Measurements from ENCODE around the gene XRN1.
"Not testable (repeated sequence)": the region's sequence is repeated elsewhere in the genome, so short reads cannot be mapped to it uniquely, and the experiment has no call there.

The XRN1 gene

DNA sequence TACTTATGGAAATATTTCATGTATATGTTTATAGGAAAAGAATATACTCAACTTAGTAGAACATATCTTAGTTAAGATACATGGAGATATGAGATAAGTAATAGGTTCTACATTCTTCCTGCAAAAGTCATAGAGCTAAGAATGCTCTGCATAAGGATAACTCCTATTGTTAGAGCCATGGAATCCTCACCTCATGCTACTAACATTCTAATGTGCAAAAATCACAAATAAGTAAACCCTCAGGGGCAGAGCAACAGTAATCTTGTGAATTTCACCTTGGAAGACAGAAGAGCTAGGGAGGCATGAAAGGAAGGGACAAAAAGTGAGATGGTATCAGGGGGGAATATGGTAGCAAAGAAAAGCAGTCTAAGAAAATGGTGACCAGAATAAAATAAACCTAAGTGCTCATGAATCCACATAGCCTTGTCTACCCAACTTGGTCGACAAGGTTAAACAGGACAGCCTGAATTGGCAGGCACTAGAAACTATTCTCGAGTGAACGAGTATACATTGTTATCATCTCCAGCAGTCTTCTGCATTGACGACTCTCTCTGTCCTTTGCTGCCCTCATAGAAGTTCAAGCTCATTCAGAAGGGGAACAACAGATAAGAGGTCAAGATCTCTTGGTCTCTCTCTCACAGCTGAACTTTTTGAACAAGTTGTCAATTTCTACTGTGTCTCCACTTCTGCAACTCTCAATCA lies 52.8 kb downstream of the XRN1 start:
- H3K36me3 ChIP-seq (ENCODE audit: insufficient read depth, low read length), result peaks cover 3% of the 10 kb centered on the region

DNA sequence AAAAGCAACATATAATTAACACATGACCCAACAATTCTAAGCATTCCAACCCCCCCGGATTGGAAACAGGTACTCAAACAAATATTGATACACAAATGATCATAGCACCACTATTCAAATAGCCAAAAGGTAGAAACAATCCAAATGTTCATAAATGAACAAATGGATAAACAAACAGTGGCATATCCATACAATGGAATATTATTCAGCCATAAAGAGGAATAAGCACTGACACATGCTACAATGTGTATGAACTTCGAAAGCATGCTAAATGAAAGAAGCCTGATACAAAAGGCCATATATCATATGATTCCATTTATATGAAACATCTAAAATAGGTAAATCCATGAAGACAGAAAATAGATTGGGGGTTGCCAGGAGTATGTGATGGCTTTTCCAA lies 62.8 kb downstream of the XRN1 start:
- H3K9me3 ChIP-seq (ENCODE audit: control insufficient read depth, insufficient read depth, low read length), result no peaks in the 10 kb centered on the region
- no peak overlapping the region for H3K9ac ChIP-seq (ENCODE audit: low read depth, low read length)
- H3K4me1 ChIP-seq (ENCODE audit: insufficient read depth, low read length), result no peaks in the 10 kb centered on the region
- H3K36me3 ChIP-seq (ENCODE audit: insufficient read depth, low read length), result no peaks in the 10 kb centered on the region; the same call in 1 of the 2 replicates

More for the DNA sequence above, 52.8 kb downstream of the XRN1 start:
- no peaks in the 10 kb centered on the region for H3K9me3 ChIP-seq (ENCODE audit: control insufficient read depth, insufficient read depth, low read length)
- no peak overlapping the region for H3K9ac ChIP-seq (ENCODE audit: low read depth, low read length)
- H3K4me1 ChIP-seq (ENCODE audit: insufficient read depth, low read length), result no peaks in the 10 kb centered on the region

DNA sequence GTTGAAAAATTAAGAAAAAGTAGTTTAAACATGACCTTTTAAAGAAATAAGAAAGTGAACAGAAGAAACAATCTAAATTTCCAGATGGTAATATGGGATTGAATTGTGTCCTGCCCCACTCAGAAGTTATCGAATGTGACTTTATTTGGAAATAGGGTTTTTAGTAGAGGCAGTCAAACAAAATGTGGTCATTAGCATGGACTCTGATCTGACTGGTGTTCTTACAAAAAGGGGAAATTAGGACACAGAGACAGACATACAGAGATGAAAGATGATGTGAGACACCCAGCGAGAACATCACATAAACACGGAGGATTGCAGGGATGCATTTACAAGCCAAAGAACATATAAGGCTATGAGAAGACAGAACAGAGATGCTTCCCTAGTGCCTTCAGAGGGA lies 73.2 kb downstream of the XRN1 start:
- Histone ChIP-seq H3K4me1 (ENCODE audit: insufficient read depth, low read length) (no peaks in the 10 kb centered on the region), H3K9me3 (ENCODE audit: control insufficient read depth, insufficient read depth, low read length) (no peaks in the 10 kb centered on the region), H3K9ac (ENCODE audit: low read depth, low read length) (no peak overlapping the region), H3K36me3 (ENCODE audit: insufficient read depth, low read length) (no peaks in the 10 kb centered on the region)

DNA sequence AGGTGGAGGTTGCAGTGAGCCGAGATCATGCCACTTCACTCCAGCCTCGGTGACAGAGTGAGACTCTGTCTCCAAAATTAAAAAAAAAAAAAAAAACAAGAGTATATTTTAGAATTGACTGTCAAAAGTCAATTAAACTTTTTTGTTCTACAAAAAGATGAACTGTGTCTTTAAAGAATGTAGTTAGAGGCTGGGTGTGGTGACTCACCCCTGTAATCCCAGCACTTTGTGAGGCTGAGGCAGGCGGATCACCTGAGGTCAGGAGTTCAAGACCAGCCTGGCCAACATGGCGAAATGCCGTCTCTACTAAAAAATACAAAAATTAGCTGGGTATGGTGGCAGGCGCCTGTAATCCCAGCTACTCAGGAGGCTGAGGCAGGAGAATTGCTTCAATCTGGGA lies 78.3 kb downstream of the XRN1 start:
- not testable (repeated sequence) for H3K9ac ChIP-seq (ENCODE audit: low read depth, low read length); H3K4me1 ChIP-seq (ENCODE audit: insufficient read depth, low read length); H3K9me3 ChIP-seq (ENCODE audit: control insufficient read depth, insufficient read depth, low read length); H3K36me3 ChIP-seq (ENCODE audit: insufficient read depth, low read length)

DNA sequence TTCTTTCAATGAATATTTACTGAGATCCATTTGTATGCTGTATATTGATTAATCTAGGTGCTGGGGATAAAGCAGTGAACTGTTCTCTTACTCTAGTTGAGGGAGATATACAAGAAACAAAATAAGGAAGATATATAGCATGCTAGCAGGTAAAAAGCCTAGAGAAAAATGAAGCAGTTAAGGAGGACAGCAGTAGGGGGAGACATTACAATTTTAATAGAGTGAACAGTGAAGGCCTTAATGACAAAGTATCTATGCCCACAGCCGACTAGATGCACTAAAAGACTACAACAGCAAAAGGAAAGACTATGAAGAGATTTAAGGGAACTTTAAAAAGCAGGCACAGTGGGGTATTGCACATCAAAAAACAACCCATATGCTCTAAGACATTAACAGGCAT lies 81.4 kb downstream of the XRN1 start:
- Histone ChIP-seq H3K36me3 (ENCODE audit: insufficient read depth, low read length) (no peaks in the 10 kb centered on the region; the same call in none of the 2 replicates), H3K9ac (ENCODE audit: low read depth, low read length) (no peak overlapping the region), H3K9me3 (ENCODE audit: control insufficient read depth, insufficient read depth, low read length) (no peaks in the 10 kb centered on the region), H3K4me1 (ENCODE audit: insufficient read depth, low read length) (no peaks in the 10 kb centered on the region)

DNA sequence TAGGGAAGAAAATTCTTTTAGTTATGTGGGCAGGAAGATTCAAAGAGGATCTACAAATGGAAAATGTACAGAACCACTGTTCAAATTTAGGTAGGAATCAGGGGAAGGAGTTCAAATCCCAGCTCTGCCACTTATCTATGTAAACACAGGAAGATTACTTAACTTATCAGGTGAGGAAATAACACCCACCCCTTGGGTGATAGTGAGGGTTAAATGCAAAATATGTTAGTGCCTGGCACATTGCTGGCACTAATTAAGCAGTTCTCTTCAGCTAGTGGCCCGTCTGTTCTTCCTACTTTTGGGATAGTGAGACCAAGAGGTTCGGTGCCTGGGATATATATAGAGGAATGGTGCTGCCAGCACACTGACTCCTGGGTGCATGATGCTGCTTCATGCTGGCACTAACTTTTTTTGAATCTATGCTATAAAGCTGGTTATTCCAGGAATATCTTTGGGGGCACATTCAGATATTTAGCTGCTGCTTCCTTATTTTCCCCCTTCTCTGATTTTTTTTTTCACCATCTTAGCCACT lies 83.8 kb downstream of the XRN1 start:
- H3K4me1 ChIP-seq (ENCODE audit: insufficient read depth, low read length), result no peaks in the 10 kb centered on the region
- no peaks in the 10 kb centered on the region; the same call in none of the 2 replicates for H3K36me3 ChIP-seq (ENCODE audit: insufficient read depth, low read length)
- no peak overlapping the region for H3K9ac ChIP-seq (ENCODE audit: low read depth, low read length)
- H3K9me3 ChIP-seq (ENCODE audit: control insufficient read depth, insufficient read depth, low read length), result no peaks in the 10 kb centered on the region

DNA sequence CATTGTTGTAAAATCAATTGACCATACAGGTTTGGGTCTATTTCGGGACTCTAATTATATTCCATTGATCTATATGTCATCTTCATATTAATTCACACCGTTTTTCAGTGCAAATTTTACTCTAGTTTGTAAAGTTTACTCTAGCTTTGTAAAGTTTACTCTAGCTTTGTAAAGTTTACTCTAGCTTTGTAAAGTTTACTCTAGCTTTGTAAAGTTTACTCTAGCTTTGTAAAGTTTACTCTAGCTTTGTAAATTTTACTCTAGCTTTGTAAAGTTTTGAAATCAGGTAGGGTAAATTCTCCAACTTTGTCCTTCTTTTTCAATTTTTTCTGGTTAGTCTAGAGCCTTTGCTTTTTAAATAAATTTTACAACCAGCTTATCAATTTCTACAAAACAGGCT lies 84.4 kb downstream of the XRN1 start:
- H3K36me3 ChIP-seq (ENCODE audit: insufficient read depth, low read length), result not testable (repeated sequence)

DNA sequence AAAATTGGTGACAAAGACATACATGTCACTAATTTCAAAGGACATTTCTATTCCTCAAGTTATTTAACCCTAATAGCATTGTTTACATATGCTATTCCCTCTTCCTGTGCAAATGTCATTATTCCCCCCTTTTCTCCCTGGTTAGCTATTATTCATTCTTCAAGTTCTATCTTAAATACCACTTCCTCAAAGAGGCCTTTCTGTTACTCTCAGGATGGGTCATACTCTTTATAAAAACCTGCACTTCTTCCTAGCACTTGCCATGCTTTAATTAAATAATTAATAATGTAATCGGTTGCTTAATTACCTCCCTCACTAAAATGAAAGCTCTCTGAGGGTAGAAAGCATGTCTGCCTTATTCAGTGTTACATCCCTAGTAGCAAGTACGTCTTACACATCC lies 88.5 kb downstream of the XRN1 start:
- no peak overlapping the region for H3K9ac ChIP-seq (ENCODE audit: low read depth, low read length)
- H3K36me3 ChIP-seq (ENCODE audit: insufficient read depth, low read length), result no peaks in the 10 kb centered on the region; the same call in none of the 2 replicates
- H3K9me3 ChIP-seq (ENCODE audit: control insufficient read depth, insufficient read depth, low read length), result no peaks in the 10 kb centered on the region
- no peaks in the 10 kb centered on the region for H3K4me1 ChIP-seq (ENCODE audit: insufficient read depth, low read length)

More for the DNA sequence above, 84.4 kb downstream of the XRN1 start:
- H3K9ac ChIP-seq (ENCODE audit: low read depth, low read length); H3K9me3 ChIP-seq (ENCODE audit: control insufficient read depth, insufficient read depth, low read length); H3K4me1 ChIP-seq (ENCODE audit: insufficient read depth, low read length): not testable (repeated sequence)

DNA sequence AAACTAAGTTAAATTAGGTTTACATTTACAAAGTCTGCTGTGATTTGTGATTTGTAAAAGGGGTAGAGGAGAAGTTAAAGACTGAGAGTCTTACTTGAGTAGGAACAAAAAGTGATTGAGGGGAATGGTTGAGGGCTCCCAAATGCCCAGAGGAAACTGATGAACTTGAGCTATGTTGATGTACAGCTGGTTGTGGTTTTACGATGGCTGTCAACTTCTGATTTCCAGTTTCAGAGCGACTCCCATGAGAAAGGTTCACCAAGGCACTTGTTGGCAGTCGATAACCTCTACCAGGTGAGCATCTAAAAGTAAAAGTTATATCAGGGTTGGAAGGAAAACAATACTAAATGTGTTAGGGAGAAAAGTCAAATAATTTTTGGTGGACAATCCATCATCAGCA lies 91.0 kb downstream of the XRN1 start:
- no peak overlapping the region for H3K9ac ChIP-seq (ENCODE audit: low read depth, low read length)
- no peaks in the 10 kb centered on the region; the same call in 1 of the 2 replicates for H3K4me1 ChIP-seq (ENCODE audit: insufficient read depth, low read length)
- H3K9me3 ChIP-seq (ENCODE audit: control insufficient read depth, insufficient read depth, low read length), result no peaks in the 10 kb centered on the region
- H3K36me3 ChIP-seq (ENCODE audit: insufficient read depth, low read length), result no peaks in the 10 kb centered on the region; the same call in 1 of the 2 replicates

DNA sequence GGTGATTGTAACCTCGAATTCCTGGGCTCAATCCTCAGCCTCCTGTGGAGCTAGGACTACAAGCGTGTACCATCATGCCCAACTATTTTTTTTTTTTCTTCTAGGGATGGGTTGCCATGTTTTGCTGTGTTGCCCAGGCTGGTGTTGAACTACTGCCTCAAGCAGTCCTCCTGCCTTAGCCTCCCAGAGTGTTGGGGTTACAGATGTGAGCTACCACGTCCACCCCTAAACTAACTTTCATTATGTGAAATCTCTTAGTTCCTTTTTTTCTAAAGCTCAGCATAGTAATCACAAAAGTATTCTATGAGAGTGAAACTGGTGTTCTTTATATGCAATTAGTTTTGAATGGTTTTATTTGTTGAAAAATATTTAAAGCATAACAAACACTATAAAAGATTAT lies 92.1 kb downstream of the XRN1 start:
- no peaks in the 10 kb centered on the region for H3K9me3 ChIP-seq (ENCODE audit: control insufficient read depth, insufficient read depth, low read length)
- no peaks in the 10 kb centered on the region; the same call in 1 of the 2 replicates for H3K4me1 ChIP-seq (ENCODE audit: insufficient read depth, low read length)
- H3K9ac ChIP-seq (ENCODE audit: low read depth, low read length), result no peak overlapping the region
- no peaks in the 10 kb centered on the region; the same call in 1 of the 2 replicates for H3K36me3 ChIP-seq (ENCODE audit: insufficient read depth, low read length)

DNA sequence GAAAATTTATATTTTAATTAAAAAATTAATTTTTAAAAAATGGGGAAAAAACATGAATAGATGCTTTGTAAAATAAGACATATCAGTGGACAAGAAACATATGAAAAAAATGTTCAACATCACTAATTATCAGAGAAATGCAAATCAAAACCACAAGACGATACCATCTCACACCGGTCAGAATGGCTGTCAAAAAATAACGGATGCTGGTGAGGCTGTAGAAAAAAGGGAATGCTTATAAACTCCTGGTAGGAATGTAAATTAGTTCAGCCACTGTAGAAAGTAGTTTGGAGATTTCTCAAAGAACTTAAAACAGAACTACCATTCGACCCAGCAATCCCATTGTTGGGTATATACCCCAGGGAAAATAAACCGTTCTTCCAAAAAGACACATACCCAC lies 93.8 kb downstream of the XRN1 start:
- H3K4me1 ChIP-seq (ENCODE audit: insufficient read depth, low read length), result no peaks in the 10 kb centered on the region; the same call in 1 of the 2 replicates
- no peaks in the 10 kb centered on the region; the same call in 1 of the 2 replicates for H3K36me3 ChIP-seq (ENCODE audit: insufficient read depth, low read length)
- no peaks in the 10 kb centered on the region for H3K9me3 ChIP-seq (ENCODE audit: control insufficient read depth, insufficient read depth, low read length)
- no peak overlapping the region for H3K9ac ChIP-seq (ENCODE audit: low read depth, low read length)

DNA sequence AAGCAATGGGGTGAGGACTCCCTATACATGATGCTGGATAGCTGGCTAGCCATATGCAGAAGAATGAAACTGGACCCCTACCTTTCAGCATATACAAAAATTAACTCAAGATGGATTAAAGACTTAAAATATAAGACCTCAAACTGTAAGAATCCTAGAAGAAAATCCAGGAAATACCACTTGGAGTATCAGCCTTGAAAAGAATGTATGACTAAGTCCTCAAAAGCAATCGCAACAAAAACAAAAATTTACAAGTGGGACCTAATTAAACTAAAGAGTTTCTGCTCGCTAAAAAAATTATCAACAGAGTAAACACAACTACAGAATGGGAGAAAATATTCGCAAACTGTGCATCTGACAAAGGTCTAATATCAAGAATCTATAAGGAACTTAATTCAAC lies 94.3 kb downstream of the XRN1 start:
- no peaks in the 10 kb centered on the region; the same call in 1 of the 2 replicates for H3K4me1 ChIP-seq (ENCODE audit: insufficient read depth, low read length)
- no peaks in the 10 kb centered on the region; the same call in 1 of the 2 replicates for H3K36me3 ChIP-seq (ENCODE audit: insufficient read depth, low read length)
- H3K9me3 ChIP-seq (ENCODE audit: control insufficient read depth, insufficient read depth, low read length), result no peaks in the 10 kb centered on the region
- H3K9ac ChIP-seq (ENCODE audit: low read depth, low read length), result no peak overlapping the region

DNA sequence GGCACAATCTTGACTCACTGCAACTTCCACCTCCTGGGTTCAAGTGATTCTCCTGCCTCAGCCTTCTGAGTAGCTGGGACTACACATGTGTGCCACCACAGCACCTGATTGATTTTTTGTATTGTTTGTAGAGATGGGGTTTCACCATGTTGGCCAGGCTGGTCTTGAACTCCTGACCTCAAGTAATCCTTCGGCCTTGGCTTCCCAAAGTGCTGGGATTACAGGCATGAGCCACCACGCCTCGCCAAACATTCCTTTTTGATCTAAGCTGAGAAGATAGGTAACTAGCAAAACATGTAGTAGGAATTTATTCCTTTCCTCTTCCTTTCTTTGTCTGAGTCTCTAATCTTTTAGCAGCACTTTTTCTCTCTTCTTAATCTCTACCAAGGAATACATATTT lies 95.1 kb downstream of the XRN1 start:
- H3K9me3 ChIP-seq (ENCODE audit: control insufficient read depth, insufficient read depth, low read length); H3K9ac ChIP-seq (ENCODE audit: low read depth, low read length); H3K36me3 ChIP-seq (ENCODE audit: insufficient read depth, low read length); H3K4me1 ChIP-seq (ENCODE audit: insufficient read depth, low read length): not testable (repeated sequence)

DNA sequence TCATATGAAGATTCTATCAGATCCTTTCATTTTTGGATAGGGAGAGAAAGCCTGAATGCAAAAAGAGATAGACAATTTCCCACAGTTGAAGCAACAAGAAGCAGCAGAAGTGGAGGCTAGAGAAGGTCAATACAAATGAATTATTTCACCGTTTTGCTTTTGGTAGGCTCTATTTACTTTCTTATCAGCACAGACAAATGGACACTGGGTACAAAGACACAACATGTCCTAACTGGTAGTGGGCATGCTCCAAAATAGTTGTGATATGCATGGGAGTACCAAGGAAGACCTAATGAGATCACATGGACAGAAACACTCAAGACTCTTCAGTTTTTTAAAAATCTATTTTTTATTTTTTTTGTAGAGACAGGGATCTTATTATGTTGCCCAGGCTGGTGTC lies 99.4 kb downstream of the XRN1 start:
- H3K36me3 ChIP-seq (ENCODE audit: insufficient read depth, low read length), result no peaks in the 10 kb centered on the region; the same call in 1 of the 2 replicates
- no peak overlapping the region for H3K9ac ChIP-seq (ENCODE audit: low read depth, low read length)
- H3K4me1 ChIP-seq (ENCODE audit: insufficient read depth, low read length), result no peaks in the 10 kb centered on the region
- H3K9me3 ChIP-seq (ENCODE audit: control insufficient read depth, insufficient read depth, low read length), result no peaks in the 10 kb centered on the region

DNA sequence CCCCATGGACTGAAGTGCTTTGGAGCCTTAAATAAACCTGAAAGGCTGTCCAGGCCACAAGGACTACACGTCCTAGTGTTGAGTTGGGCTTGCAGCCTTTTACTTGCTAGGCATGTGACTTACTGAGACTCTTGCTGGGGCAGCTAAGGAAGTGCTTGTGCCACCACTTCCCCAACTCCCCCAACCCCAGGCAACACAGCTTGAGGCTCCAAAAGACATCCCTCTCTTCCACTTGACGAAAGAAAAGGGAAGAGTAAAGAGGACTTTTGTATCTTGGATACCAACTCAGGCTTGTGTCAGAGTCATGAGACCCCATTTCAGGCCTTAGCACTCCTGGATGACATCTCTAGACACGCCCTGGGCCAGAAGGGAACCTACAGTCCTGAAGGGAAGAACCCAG lies 109.8 kb downstream of the XRN1 start:
- H3K36me3 ChIP-seq (ENCODE audit: insufficient read depth, low read length), result no peaks in the 10 kb centered on the region
- no peaks in the 10 kb centered on the region for H3K4me1 ChIP-seq (ENCODE audit: insufficient read depth, low read length)
- no peak overlapping the region for H3K9ac ChIP-seq (ENCODE audit: low read depth, low read length)
- no peaks in the 10 kb centered on the region for H3K9me3 ChIP-seq (ENCODE audit: control insufficient read depth, insufficient read depth, low read length)
